CD4-positive, alpha-beta T cell treated with Interferon gamma for 1 hour (primary cell): Measurements from ENCODE around the gene ATG9A.

Experiments
- DNase-seq: peaks from one replicate; pipeline ENCODE4 v3.0.0-alpha.2; 2020

The ATG9A gene

GRCh38 chr2:219252900-219253752 lies 23.7 kb upstream of the ATG9A start, which contains the start of gene TUBA4B:
Gene TUBA4B, plus strand, starts transcription at chr2:219253243. Its CDS starts 165 bp downstream, at chr2:219253408.
- DNase-seq: peak; percentile 36

- DNase-seq: no peak
These were observed 23.1 kb upstream of the ATG9A start for GRCh38 chr2:219252570-219252899.

GRCh38 chr2:219252084-219252483 lies 22.6 kb upstream of the ATG9A start:
- DNase-seq: no peak

GRCh38 chr2:219251656-219252055 lies 22.2 kb upstream of the ATG9A start:
- DNase-seq: no peak

- no peak for DNase-seq
These were observed 20.8 kb upstream of the ATG9A start for GRCh38 chr2:219250049-219250781.

GRCh38 chr2:219249203-219249980 lies 20.0 kb upstream of the ATG9A start:
- peak; percentile 67 for DNase-seq

GRCh38 chr2:219248845-219249202 lies 19.4 kb upstream of the ATG9A start:
- no peak for DNase-seq

- DNase-seq: peak; percentile 61
These were observed 18.5 kb upstream of the ATG9A start for GRCh38 chr2:219247678-219248642.

- DNase-seq: no peak
These were observed 17.1 kb upstream of the ATG9A start for GRCh38 chr2:219246559-219246958.

- no peak for DNase-seq
These were observed 16.4 kb upstream of the ATG9A start for GRCh38 chr2:219245899-219246230.

- DNase-seq: peak; percentile 87
These were observed 15.9 kb upstream of the ATG9A start, which contains the start of the genes GLB1L and STK16 for GRCh38 chr2:219245148-219245898. Gene GLB1L, minus strand, starts transcription at chr2:219245444. Its CDS starts 1,871 bp downstream, at chr2:219243573. Gene STK16, plus strand, starts transcription at chr2:219245479. Its CDS starts 521 bp downstream, at chr2:219246000.

- no peak for DNase-seq
These were observed 15.3 kb upstream of the ATG9A start for GRCh38 chr2:219244789-219245147.

GRCh38 chr2:219243291-219243761 lies 13.9 kb upstream of the ATG9A start:
- DNase-seq: peak; percentile 34

- no peak for DNase-seq
These were observed 4.9 kb upstream of the ATG9A start for GRCh38 chr2:219234331-219234730.

GRCh38 chr2:219230059-219230540 lies 664 bp upstream of the ATG9A start:
- no peak for DNase-seq

- DNase-seq: no peak
These were observed 528 bp downstream of the ATG9A start for GRCh38 chr2:219228911-219229304.

GRCh38 chr2:219228041-219228910 lies 1.2 kb downstream of the ATG9A start:
- no peak for DNase-seq

- DNase-seq: no peak
These were observed 4.1 kb downstream of the ATG9A start for GRCh38 chr2:219225350-219225749.

GRCh38 chr2:219223831-219224610 lies 5.4 kb downstream of the ATG9A start:
- DNase-seq: no peak
